ENCODE results near the gene SPINT2.
"Not testable (repeated sequence)": the region's sequence is repeated elsewhere in the genome, so short reads cannot be mapped to it uniquely, and the experiment has no call there.

The SPINT2 gene

GRCh38 chr19:38264486-38265212 is at the start of gene SPINT2:
SPINT2 (plus strand) TSS chr19:38264573; CDS start chr19:38264893, 320 bp downstream.
- peak; percentile 32 for DNase-seq (ENCODE audit: low spot score)

- no peak for DNase-seq (ENCODE audit: low spot score)
Observed at GRCh38 chr19:38216785-38217641, 47.4 kb upstream of the SPINT2 start.

GRCh38 chr19:38218204-38218603 is 46.2 kb upstream of the SPINT2 start:
- no peak for DNase-seq (ENCODE audit: low spot score)

- DNase-seq (ENCODE audit: low spot score), result no peak
Observed at GRCh38 chr19:38219221-38219620, 45.2 kb upstream of the SPINT2 start.

GRCh38 chr19:38221421-38221820 is 43.0 kb upstream of the SPINT2 start:
- DNase-seq (ENCODE audit: low spot score), result no peak

GRCh38 chr19:38221919-38222830 is 42.2 kb upstream of the SPINT2 start:
- DNase-seq (ENCODE audit: low spot score), result no peak

- DNase-seq (ENCODE audit: low spot score), result no peak
Observed at GRCh38 chr19:38223119-38223523, 41.3 kb upstream of the SPINT2 start.

- no peak for DNase-seq (ENCODE audit: low spot score)
Observed at GRCh38 chr19:38223617-38224013, 40.8 kb upstream of the SPINT2 start.

GRCh38 chr19:38224014-38224862 is 40.1 kb upstream of the SPINT2 start, which contains the start of gene DPF1:
DPF1 (minus strand) TSS chr19:38224222; CDS start chr19:38224142, 80 bp downstream.
- DNase-seq (ENCODE audit: low spot score), result no peak

- not testable (repeated sequence) for DNase-seq (ENCODE audit: low spot score)
Observed at GRCh38 chr19:38224863-38225218, 39.5 kb upstream of the SPINT2 start.

- DNase-seq (ENCODE audit: low spot score), result no peak
Observed at GRCh38 chr19:38227287-38228004, 36.9 kb upstream of the SPINT2 start.

GRCh38 chr19:38228005-38228377 is 36.4 kb upstream of the SPINT2 start:
- no peak for DNase-seq (ENCODE audit: low spot score)

- DNase-seq (ENCODE audit: low spot score), result no peak
Observed at GRCh38 chr19:38228491-38229439, 35.6 kb upstream of the SPINT2 start.

- DNase-seq (ENCODE audit: low spot score), result no peak
Observed at GRCh38 chr19:38229585-38230073, 34.7 kb upstream of the SPINT2 start.

GRCh38 chr19:38230506-38231133 is 33.8 kb upstream of the SPINT2 start:
- DNase-seq (ENCODE audit: low spot score), result not testable (repeated sequence)

GRCh38 chr19:38231918-38232317 is 32.5 kb upstream of the SPINT2 start:
- DNase-seq (ENCODE audit: low spot score), result no peak

- peak; percentile 80 for DNase-seq (ENCODE audit: low spot score)
Observed at GRCh38 chr19:38233740-38234251, 30.6 kb upstream of the SPINT2 start.

GRCh38 chr19:38234615-38235014 is 29.8 kb upstream of the SPINT2 start:
- DNase-seq (ENCODE audit: low spot score), result no peak

Measured in hematopoietic multipotent progenitor cell treated with erythropoietin and hydrocortisone succinate and interleukin-3 and kit ligand, for 15 days (in vitro differentiated cells).